NCI-H2107 treated with DMSO at 0.1 percent for 48 hours (cell line): ENCODE measurements around the gene SKIC8.

Experiments
- DNase-seq: peaks from one replicate; lab custom pipeline; 2025; ENCODE audit not compliant: unreplicated experiment; lab: John Stamatoyannopoulos, UW

The SKIC8 gene

DNA sequence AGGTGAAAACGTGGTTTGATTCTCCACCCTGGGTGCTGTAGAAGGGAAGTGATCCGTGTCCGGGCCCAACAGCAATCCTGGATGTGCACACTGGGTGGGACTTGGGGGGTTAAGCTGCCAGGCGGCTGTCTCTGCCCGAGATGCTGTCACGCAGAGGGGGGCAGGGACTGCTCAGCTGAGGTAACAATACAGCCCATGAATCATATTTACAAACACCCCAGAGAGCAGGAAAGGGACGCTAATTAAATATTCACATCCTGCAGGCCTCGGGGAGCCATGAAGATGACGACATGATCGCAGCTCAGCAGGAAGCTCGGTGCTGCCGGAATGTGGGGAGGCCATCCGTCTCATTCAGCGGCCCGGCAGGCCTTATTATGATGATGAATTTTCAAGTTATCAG is 22.8 kb upstream of the SKIC8 start:
- DNase-seq: peak; percentile 53

DNA sequence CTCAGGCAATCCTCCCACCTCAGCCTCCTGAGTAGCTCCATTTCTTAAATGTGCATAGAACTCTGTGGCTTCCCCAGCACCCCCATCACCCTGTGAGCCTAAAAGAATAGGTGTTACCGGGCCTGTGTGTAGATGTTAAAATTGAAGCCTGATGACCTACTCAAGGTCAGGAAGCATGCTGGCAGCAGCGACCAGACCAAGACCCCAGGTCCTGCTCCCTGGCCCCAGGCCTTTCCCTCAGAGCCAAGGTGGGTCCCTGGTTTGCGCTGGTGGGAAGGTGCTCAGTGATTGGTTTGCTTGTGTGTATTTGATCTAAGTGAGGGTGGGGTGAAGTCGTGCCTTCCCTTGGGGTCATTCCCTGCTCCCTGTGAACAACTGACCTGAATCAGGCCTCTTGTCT is 22.4 kb upstream of the SKIC8 start:
- DNase-seq: no peak

DNA sequence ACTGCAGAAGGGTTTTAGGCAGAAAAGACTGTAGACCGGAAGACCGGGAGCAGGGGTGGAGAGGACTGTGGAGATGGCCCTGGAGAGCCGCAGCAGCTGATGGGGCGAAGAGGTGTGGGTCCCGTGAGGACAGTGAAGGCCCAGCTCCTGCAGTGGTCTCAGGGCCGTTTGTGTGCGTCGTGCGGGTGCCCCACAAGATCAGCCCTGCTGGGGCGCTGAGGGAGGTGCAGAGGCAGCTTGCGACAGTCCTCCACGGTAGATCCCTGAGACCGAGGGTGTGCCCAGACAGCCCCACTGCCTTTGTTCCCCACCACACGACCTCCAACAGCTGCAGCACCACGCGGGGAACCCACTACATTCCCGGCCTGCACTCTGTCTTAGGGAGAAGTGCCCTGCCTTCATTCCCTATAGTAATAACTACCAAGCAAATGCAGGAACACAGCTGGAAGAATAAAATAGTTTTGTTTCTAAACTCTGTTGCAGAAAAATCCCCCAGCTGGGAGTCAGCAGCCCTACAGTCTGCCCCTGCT is 21.7 kb upstream of the SKIC8 start:
- DNase-seq: no peak

DNA sequence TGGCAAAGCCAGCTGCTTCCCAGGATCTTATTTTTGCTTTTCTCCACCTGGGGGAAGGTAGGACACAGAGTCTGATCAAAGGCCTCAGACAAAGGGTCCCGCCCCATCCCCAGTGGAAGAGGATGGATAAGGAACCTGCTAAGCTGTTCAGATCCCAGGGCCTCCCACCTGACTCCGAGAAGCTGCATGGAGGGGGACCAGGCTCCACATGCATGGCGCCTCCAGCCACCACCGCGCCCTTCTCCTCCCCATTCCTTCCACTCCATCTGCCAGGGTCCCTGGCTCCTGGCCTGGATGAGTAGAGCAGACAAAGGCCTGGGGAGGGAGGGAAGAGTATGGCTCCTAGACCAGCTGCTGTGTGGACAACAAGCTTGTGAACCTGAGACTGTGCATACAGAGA is 20.8 kb upstream of the SKIC8 start:
- no peak for DNase-seq

DNA sequence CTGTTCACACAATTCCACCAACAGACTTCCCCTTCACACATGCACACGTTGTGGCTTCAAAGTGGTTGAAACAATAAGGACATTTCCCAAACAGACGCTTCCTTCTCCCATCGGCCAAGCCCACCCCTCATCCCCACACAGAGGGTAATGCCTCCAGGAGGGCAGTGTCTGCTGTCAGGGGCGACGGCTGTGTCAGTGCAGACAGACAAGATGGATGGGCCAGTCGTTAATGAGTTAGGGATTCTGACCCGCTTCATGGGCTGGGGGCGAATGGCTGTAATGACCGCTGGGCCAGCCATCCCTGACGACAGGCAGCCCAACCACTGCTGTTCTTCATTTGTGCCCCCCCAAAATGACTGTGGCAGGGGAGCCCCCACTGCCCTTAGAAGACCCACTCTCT is 20.2 kb upstream of the SKIC8 start:
- no peak for DNase-seq

DNA sequence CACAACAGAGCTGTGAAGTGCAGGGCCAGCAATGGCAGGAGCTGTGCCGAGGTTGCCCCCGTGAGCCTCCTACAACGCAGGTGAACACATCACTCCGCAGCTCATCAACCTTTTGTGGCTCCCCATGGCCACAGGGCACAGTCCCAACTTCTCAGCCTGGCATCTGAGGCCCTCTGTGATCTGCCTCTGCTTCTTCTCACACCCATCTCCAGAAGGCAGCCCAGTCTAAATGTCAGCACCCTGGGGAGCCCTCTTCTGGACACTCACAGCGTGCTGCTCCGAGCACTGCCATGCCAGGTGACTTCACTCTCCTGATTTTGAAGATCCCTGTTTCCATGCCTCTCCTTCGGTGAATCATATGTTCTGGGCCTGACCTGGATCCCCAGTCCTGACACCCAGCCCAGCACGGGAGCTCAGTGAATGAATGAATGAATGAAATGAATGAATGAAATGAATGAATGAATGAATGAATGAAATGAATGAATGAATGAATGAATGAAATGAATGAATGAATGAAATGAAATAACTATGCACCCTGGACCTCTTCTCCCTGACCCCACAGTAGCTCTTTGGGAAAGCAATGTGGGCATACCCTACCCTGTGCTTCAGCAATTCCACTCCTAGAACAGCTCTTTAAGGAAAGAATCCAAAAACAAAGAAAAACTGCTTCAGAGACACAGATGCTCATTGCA is 17.9 kb upstream of the SKIC8 start:
- DNase-seq: no peak

DNA sequence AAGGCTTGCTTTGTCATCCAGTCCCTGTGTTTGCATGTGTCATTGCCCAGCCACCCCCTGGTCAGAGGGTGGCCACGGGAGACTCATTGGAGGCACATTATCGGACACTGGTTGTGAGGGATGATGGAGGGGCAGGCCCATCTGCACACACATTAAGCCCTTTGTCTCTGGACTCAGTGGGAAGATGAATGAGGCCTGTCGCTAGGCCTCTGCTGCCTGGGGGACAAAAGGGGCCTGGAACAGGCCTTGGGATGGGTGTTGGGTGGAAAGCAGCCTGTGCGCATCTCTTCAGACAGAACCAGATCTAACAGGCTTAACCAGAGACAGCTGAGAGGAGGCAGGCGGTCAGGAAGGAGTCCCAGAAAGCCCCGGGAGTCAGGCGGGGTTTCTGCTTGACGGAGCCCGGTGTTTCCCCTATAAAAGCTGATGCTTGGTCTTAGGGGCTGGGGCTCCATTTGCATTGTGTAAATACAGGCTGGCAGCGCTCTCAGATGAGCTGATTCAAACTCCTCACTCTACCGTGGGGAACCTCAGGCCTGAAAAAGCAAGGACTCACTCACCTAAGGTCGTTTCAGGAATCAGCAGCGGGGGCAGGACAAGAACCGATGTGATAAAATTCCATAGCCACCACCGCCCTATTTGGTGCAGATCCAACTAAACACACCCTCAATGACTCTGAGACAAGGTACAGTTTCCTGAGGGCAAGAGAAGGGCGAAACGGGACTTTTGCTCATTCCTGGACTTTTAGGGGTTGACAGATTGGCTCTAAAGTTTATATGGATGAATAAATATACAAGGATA is 17.1 kb upstream of the SKIC8 start:
- DNase-seq: peak; percentile 9

DNA sequence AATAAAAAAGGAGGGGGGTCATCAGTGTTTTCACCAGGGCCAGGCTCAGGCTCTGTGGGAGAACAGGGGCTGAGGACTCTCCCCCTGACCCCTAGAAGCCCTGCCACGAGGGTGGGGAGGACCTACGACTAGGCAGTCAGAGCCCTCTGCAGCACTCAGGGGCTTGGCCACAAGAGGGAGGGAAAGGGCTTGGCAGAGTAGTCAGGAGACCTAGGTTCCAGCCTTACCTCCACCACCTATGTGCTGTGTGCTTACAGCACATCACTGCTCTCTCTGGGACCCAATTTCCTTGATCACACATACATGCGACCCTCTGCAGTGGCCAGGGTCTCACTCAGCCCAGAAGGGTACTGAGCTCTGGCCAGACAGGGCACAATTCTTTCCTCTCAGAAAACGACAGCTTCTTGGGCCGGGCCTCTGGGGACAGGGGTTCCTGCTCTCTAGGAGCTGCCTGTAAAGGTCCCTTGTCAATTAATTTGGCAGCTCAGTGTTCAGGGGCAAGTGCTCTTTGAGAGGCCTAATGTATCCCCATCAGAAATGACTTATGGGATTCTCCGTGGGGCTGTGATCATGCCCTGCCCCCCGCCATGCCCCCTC is 16.4 kb upstream of the SKIC8 start:
- DNase-seq: no peak

DNA sequence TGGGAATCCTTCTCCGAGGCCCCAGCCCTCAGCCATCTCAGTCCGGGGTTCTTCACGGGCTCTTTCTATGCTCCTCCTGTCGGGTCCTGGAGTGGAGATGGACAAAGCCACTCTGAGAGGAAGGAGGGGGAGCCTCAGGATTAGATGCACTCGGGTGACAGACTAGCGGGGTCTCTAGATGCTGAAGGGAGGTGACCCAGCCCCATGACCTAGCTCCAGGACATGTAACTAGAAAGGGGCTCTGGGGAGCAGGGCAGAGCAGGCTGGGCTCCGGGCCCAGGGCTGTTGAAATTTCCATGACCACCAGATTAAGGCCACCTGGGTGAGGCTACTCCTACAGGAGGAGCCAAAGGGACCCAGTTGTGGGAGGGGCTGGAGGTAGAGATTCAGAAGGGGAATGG is 14.8 kb upstream of the SKIC8 start:
- DNase-seq: no peak

DNA sequence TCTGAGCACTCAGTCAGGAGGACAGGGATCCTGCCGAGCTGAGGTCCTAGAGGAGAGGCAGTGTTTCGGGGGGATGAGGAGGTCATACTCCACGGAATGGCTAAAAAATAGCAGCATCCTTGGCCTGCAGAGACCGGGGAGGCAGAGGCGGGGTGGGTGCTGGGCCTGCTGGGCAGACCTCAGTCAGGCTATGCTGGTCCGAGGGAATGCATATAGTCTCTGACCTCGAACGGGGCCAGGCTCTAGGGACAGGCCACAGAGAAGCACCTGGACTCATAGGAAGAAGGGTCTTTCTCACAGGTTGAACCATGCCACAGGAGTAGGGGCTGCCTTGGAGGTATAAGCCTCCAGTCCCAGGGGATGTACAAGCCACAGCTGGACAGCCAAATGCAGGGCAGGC is 14.0 kb upstream of the SKIC8 start:
- no peak for DNase-seq

DNA sequence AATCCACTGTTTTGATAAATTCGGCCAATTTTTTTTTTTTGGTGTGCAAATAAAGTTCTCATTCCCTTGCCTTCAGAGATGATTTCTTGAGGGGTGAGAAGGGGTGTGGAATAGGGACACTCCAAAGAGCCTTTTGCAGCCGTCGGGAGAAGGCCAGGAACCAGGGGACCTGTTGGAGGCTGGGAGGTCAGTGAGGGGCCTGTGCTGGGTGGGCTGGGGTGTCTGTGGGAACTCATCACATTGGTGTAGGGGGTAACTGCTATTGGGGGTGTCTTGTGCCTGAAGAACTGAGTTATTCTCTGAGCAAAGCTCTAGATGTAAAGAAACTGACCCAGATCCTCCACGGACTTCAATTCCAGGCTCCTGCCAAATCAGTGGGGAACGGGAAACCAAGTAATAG is 13.5 kb upstream of the SKIC8 start:
- no peak for DNase-seq

DNA sequence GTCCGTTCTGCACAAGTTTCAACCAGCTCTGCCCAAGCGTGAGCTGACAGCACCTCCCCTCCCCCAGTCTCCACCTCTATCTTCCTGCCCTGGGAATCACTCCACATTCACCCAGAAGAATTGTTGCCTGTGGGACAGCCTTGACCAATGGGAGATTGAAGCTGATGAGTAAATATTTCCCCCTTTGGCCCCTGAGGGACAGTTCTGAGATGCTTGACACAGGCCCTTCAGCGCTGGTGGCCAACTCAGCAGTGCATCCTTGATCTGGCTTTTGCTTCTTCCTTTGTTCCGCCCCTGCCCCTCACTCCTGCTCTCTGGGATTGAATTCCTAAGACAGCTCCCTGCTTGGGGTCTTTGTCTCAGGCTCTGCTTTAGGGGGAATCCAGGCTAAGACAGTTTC is 13.1 kb upstream of the SKIC8 start:
- no peak for DNase-seq

DNA sequence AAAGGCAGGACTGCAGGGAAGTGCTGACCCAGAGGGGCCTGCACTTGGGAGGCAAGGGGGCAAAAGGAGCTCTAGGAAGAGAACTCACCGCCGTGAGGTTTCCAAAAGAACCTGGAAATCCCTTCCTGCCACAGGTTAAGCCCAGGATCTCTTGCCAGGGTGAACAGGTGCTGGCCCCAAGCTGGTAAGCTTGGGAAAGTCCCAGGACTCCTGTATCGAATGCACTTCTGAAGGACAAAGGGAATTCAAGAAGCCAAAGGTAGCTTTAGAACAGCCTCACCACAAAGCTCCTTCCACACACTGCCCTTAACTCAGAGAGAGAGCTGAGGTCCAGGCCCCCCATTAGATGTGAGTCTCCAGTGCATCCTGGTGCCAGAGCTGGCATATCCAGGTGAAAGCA is 11.9 kb upstream of the SKIC8 start:
- DNase-seq: no peak

DNA sequence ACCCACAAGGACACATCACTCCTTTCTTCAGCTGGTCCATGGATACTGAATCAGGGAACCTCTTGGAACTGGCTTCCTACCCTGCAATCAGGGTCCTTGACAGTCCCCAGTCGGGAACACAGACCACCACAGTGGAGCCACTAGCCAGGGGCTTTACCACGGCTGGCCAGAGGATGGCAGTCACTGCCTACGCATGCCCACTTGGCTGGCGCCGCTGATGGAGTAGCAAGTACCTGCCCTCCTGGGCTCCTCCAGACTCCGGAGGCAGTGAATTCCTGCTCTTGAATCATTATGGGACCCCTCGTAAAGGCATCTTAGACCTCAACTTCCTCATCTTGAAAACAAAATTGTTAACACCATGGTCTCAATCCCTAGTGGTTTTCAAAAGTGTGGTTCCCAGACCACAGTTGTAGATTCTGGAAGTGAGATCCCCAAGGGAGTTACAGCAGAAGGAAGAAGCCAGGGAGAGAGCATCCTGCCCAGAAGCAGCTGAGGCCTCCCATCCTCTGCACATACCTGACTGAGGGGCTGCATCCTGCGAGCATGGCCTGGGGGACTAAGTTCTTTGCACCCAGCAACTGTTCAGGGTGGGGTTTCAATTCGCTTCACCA is 9.1 kb upstream of the SKIC8 start:
- DNase-seq: peak; percentile 14

DNA sequence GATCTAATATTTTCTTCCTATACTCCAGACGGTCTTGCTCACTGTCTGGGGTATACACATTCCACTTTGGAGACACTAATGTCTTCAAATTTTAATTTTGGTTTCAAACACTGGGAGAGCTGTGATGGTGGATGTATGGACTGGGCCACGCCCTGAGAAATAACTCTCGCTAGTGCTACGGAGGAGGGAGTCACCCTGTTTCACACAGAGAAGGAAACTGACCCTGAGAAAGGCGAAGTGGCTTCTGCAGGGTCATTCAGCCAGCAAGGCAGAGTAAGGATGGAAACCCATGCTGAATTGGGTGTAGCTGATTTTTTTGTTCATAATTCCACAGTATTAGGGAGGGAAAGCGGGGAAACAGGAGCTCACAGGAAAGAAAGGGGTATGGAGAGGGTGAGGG is 8.6 kb upstream of the SKIC8 start:
- no peak for DNase-seq

DNA sequence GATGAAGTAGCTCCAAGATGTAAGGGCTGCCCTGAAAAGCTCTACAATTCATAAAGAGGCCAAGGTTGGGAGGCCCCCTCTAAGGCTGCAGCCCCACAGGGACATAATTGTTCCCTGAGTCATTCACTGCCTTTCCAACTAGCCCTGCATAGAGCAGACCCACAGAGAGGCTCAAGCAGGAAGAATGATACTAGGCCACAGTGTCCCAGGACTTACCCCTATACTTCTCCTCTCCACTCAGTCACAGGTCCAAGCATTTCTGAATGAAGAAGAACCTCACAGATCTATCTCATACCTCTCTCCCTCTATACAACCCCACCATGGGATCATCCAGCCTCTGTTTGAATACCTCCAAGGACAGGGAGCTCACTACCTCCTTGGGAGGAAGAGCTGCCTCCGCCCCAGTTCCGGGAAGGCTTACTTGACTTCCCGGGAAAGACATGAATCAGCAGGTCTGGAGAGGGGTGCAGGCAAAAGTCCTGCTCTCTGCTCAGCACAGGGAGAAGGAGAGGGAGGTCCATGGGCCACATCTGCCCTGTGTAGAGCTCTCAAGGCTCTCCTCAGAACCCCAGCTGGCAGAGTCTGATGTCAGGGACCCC is 6.9 kb upstream of the SKIC8 start:
- DNase-seq: no peak

DNA sequence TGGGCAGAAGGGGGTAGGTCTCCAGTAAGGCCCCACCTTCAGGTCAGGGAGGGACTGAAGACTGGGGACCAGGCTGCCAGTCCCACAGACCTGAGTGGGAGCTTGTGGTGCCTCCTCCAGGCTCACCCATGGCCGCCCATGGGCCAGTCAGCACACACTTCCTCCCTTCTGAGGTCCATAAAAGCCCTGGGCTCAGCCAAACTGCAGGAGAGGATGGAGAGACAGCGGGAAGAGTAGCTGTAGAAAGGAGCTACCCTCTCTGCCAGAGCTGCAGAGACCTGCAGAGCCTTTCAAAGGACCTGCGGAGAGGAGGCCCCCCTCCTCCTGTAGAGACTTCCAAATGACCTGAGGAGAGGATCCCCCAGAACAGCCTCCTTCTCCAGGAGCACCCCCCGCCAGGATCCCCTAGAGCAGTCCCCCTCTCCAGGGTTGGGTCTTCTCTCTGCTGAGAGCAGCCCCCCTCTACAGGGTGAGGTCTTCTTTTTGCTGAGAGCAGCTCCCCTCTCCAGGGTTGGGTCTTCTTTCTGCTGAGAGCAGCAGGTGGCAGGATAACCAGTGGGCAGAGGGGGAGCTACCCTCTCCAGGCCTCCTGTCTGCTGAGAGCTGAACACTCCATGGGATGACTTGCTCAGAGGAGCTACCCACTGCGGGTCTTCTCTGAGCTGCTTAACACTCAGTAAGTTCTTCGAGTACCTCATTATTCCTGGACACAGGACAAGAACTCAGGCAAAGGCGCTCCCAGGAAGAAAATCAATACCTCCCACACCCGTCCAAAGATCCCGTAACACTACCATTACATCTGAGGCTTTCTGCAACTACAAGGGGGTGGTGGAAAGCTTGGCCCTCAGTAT is 5.0 kb upstream of the SKIC8 start:
- no peak for DNase-seq

DNA sequence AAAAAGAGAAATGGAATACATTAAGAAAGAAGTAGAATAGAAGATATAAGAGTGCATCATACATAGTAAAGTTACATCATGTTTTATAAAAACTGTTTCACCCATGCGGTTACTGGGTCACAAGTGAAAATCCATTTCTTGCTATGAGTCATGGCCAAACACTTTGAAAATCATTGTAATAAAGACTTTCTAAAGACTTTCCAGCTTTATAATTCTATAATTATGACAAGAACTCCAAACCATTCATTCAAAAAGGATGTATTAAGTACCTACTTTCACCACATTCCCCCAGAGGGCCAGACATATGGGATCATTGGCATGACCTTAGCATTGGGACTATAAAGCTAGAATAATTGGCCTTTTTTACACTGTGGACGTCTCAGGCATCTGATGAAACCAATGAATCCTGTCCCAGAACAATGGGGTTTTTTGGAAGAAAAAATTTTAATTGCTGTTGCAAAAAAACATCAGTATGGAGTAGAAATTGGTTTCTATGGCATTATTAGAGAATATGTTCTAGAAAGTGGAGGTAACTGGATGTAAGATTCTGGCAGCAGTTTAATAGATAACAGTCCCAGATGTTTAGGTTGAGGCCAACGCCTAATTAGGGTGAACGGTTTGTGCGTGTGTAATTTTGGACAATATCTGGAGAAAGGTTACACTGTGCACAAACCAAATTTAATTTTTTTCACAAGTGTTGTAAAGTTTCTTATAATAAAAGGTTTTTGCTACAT is 3.3 kb upstream of the SKIC8 start:
- DNase-seq: no peak

DNA sequence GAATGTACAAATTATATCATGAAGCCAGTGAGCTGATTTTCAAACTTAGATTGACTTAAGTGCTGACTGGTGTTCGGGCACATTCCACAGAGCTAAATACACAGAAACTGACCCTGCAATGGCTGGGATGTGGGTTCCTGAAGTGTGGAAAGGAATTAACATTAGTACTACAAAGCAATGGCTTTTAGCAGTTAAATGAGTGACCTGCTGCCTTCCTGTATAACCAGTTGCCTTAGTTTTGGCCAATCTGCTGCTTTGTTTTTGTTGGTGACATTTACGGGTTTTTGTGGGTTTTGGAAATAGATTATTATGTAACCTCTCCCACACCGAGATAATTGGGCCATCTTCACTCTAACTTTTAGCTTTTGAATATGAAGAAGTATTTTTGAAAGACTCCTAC is 2.4 kb upstream of the SKIC8 start:
- no peak for DNase-seq

DNA sequence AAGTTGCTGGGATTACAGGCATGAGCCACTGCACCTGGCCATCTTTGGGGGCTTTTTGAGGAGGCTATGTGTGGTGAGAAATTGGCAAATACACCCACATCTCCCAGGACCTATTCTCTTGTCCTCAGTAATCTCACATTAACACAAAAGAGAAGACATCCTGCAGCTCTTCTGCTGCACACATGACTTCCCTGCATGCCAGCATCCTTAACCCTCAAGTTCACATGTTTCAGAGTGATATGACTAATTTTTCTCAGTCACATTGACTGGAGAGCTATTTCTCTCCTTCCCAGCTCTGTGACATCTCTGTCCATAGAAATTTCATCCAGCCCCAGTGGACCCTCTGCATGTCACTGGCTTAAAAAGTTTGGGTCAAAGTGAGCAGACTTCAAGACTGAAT is 1.9 kb upstream of the SKIC8 start:
- no peak for DNase-seq
